ENCODE measurements around the gene TRIM17. TPM values are rescaled to one million over a fixed set of nuclear protein-coding genes. Genes with fewer than 3 reads are reported as not detected.

Gene TRIM17
- polyA plus RNA-seq, 1 donor (not counting 4 experiments of a cell fraction or from before 2014, with no cell fraction given): 0.24 TPM

DNA sequence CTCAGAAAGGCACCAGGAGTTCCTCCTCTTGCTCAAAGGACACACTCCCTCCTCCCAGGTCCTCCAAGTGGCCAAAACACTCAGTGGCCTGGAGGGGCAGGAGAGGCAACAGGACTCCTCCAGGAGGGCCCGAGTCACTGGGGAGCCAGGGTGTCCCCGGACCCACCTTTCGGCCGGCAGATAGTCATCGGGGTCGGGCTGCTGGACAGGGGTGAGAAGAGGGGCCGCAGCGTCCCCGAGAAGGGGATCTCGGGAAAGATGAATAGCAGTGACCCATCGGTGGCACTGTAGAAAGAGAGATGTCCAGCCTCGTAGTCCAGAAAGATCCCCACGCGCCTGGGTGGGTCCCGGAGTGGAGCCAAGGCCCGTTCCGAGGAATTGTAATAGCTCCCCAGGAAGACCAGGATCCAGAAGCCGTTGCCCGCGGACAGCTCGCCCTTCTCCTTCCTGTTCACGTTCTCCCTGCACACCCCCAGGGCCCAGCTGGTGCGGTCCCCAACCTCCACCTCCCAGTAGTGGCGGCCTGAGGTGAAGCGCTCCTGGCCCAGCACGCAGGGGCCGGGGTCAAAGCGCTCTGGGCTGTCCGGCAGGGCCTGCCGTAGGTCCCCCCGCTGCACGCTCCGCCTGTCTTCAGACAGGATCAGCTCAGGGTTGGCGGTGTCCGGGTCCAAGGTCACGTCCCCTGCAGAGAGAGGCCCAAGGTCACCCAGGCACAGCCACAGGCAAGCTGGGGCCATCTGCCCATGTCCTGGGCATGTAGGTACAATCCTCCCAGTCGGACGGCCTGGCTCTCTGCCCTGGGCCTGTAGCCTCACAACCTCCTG lies 21.9 kb downstream of the TRIM17 start:
- Histone ChIP-seq H3K4me1 (ENCODE audit: control insufficient read depth, extremely low read depth, insufficient read depth, low read length) (peaks cover 7% of the 10 kb centered on the region), H3K9ac (ENCODE audit: control insufficient read depth, extremely low read depth, insufficient read depth, low read length) (no peak overlapping the region), H3K4me2 (ENCODE audit: control insufficient read depth, extremely low read depth, insufficient read depth, low read depth, low read length) (no peak overlapping the region), H4K20me1 (ENCODE audit: control insufficient read depth, extremely low read depth, insufficient read depth, low read length) (peaks cover 8% of the 10 kb centered on the region), H2AFZ (ENCODE audit: control insufficient read depth, low read length) (no peak overlapping the region), H3K4me3 (ENCODE audit: control insufficient read depth in 2 of 3, extremely low read depth in 1 of 3, insufficient read depth in 2 of 3, low read depth in 1 of 3, low read length in 3 of 3) (no peak overlapping the region), H3K9me1 (ENCODE audit: control insufficient read depth, extremely low read depth, insufficient read depth, low read length) (no peaks in the 10 kb centered on the region), H3K79me2 (ENCODE audit: control insufficient read depth, insufficient read depth, low read length) (peaks cover 6% of the 10 kb centered on the region), H3K27ac (ENCODE audit: control insufficient read depth, insufficient read depth, low read length) (no peak overlapping the region), H3K9me3 (ENCODE audit: control insufficient read depth, low read depth, low read length) (no peaks in the 10 kb centered on the region), H3K27me3 (ENCODE audit: control insufficient read depth, extremely low read depth, insufficient read depth, low read length) (no peaks in the 10 kb centered on the region), H3K36me3 (ENCODE audit: control insufficient read depth in 2 of 2, extremely low read depth in 1 of 2, insufficient read depth in 2 of 2, low read length in 2 of 2) (peaks cover 23 to 28% of the 10 kb centered on the region in 2 experiments)
- DNase-seq (ENCODE audit: low read depth, low spot score): no peak
- dilution Hi-C loops (cut with MboI; ENCODE audit: extremely low pct_ligation_motif_present, low sequenced_read_pairs): no loop called here
- no peak for TF ChIP-seq EZH2 (IDR thresholded peaks at IDR 0.05; ENCODE audit: low read length)
- TF ChIP-seq, protein P1, sequence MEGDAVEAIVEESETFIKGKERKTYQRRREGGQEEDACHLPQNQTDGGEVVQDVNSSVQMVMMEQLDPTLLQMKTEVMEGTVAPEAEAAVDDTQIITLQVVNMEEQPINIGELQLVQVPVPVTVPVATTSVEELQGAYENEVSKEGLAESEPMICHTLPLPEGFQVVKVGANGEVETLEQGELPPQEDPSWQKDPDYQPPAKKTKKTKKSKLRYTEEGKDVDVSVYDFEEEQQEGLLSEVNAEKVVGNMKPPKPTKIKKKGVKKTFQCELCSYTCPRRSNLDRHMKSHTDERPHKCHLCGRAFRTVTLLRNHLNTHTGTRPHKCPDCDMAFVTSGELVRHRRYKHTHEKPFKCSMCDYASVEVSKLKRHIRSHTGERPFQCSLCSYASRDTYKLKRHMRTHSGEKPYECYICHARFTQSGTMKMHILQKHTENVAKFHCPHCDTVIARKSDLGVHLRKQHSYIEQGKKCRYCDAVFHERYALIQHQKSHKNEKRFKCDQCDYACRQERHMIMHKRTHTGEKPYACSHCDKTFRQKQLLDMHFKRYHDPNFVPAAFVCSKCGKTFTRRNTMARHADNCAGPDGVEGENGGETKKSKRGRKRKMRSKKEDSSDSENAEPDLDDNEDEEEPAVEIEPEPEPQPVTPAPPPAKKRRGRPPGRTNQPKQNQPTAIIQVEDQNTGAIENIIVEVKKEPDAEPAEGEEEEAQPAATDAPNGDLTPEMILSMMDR (optimal IDR thresholded peaks at IDR 0.05 in 1 of 3, IDR thresholded peaks at IDR 0.05 in 1 of 3, conservative IDR thresholded peaks at IDR 0.05 in 1 of 3; ENCODE audit: extremely low read depth in 1 of 3, insufficient read depth in 2 of 3, low read length in 3 of 3): no peak
- FAIRE-seq: no peak

DNA sequence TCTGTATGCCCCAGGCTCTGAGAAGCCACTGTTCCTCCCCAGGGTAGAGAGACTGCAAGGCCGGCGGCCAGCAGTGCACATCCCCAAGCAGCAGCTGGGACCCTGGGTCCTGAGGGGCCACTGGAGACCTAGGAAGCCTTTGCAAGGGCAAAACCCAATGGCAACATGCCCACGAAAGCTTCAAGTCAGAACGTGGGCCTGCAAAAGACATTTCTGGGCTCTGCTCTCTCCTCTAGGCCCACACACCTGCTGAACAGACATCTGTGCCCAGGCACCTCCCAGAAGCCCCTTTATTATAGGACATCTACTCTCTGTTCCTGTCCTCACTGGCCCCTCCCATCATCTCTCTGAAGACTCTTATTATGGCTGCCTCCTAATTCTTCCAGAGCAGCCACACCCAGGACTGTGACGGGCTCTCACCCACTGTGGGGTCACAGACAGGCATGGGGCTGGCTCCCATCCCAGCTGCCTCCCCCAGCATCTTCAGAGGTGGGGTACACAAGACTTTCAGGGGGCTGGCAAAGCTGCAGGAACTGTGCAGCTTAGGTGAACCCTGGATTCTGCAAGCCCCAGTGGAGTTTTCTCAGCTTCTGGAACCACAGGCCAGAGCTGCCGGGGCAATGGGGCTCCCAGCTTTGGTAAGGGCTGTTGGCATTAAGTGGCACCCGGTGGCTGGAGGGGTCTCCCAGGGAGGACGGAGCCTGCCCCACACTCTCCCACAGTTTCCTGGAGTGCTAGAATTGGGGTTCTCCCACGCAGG lies 22.7 kb downstream of the TRIM17 start:
- Histone ChIP-seq H3K4me1 (ENCODE audit: control insufficient read depth, extremely low read depth, insufficient read depth, low read length) (peaks cover 7% of the 10 kb centered on the region), H3K9me3 (ENCODE audit: control insufficient read depth, low read depth, low read length) (no peaks in the 10 kb centered on the region), H3K4me3 (ENCODE audit: control insufficient read depth in 2 of 3, extremely low read depth in 1 of 3, insufficient read depth in 2 of 3, low read depth in 1 of 3, low read length in 3 of 3) (no peak overlapping the region), H2AFZ (ENCODE audit: control insufficient read depth, low read length) (no peak overlapping the region), H3K36me3 (ENCODE audit: control insufficient read depth in 2 of 2, extremely low read depth in 1 of 2, insufficient read depth in 2 of 2, low read length in 2 of 2) (peaks cover 21 to 24% of the 10 kb centered on the region in 2 experiments), H3K9me1 (ENCODE audit: control insufficient read depth, extremely low read depth, insufficient read depth, low read length) (no peaks in the 10 kb centered on the region), H3K79me2 (ENCODE audit: control insufficient read depth, insufficient read depth, low read length) (peaks cover under 1% of the 10 kb centered on the region), H3K27ac (ENCODE audit: control insufficient read depth, insufficient read depth, low read length) (no peak overlapping the region), H4K20me1 (ENCODE audit: control insufficient read depth, extremely low read depth, insufficient read depth, low read length) (peaks cover 7% of the 10 kb centered on the region), H3K9ac (ENCODE audit: control insufficient read depth, extremely low read depth, insufficient read depth, low read length) (no peak overlapping the region), H3K27me3 (ENCODE audit: control insufficient read depth, extremely low read depth, insufficient read depth, low read length) (no peaks in the 10 kb centered on the region), H3K4me2 (ENCODE audit: control insufficient read depth, extremely low read depth, insufficient read depth, low read depth, low read length) (no peak overlapping the region)
- FAIRE-seq: no peak
- no peak for TF ChIP-seq EZH2 (IDR thresholded peaks at IDR 0.05; ENCODE audit: low read length)
- TF ChIP-seq, protein P1 (optimal IDR thresholded peaks at IDR 0.05 in 1 of 3, IDR thresholded peaks at IDR 0.05 in 1 of 3, conservative IDR thresholded peaks at IDR 0.05 in 1 of 3; ENCODE audit: extremely low read depth in 1 of 3, insufficient read depth in 2 of 3, low read length in 3 of 3): no peak
- dilution Hi-C loops (cut with MboI; ENCODE audit: extremely low pct_ligation_motif_present, low sequenced_read_pairs): no loop called here
- DNase-seq (ENCODE audit: low read depth, low spot score): no peak
